Effector memory CD8-positive, alpha-beta T cell (primary cell): ENCODE results near the gene ADAMTSL3.
"Not testable (repeated sequence)": the region's sequence is repeated elsewhere in the genome, so short reads cannot be mapped to it uniquely, and the experiment has no call there.

Experiments used
- ATAC-seq: fragments of 150-1000 bp; cut with Tn5 transposase; replicated peaks from 2 replicates; pipeline ENCODE4 v1.10.0; 2021; ENCODE audit warnings: mild to moderate bottlenecking, moderate library complexity
- DNase-seq, 3 experiments: peaks; one replicate each; pipeline ENCODE4 v3.0.0; 2021
- H3K27ac Mint-ChIP-seq, 2 donors: one replicate each; pipeline ENCODE4 v1.8.0; 2022; ENCODE audit warnings: mild to moderate bottlenecking in 2 of 2, mixed read lengths in 2 of 2, moderate library complexity in 2 of 2
- H3K27me3 Mint-ChIP-seq, 2 donors: one replicate each; pipeline ENCODE4 v1.8.0; 2022; ENCODE audit warnings: mixed read lengths in 2 of 2
- H3K36me3 Mint-ChIP-seq: one replicate; pipeline ENCODE4 v1.8.0; 2022; ENCODE audit warnings: mild to moderate bottlenecking, moderate library complexity, mixed read lengths; ENCODE audit not compliant: insufficient read depth
- H3K4me1 Mint-ChIP-seq, 2 donors: one replicate each; pipeline ENCODE4 v1.8.0; 2022; ENCODE audit warnings: low read depth in 2 of 2, mixed read lengths in 2 of 2
- H3K4me3 Mint-ChIP-seq, 2 donors: one replicate each; pipeline ENCODE4 v1.8.0; 2022; ENCODE audit warnings: mild to moderate bottlenecking in 2 of 2, mixed read lengths in 2 of 2, moderate library complexity in 2 of 2
- H3K9me3 Mint-ChIP-seq, 2 donors: one replicate each; pipeline ENCODE4 v1.8.0; 2022; ENCODE audit warnings: mixed read lengths in 2 of 2

ADAMTSL3 gene

GRCh38 chr15:83757291-83757690 lies 103.4 kb downstream of the ADAMTSL3 start:
- not testable (repeated sequence) for ATAC-seq, H3K4me3 Mint-ChIP-seq, H3K27ac Mint-ChIP-seq, H3K9me3 Mint-ChIP-seq, H3K36me3 Mint-ChIP-seq, DNase-seq, H3K4me1 Mint-ChIP-seq, H3K27me3 Mint-ChIP-seq

- Mint-ChIP-seq H3K4me3 (no peak overlapping the region), H3K4me1 (no peaks in the 10 kb centered on the region), H3K9me3 (peaks cover 2 to 8% of the 10 kb centered on the region in 2 donors), H3K27ac (no peak overlapping the region), H3K36me3 (no peaks in the 10 kb centered on the region), H3K27me3 (peaks cover 0 to 9% of the 10 kb centered on the region in 2 donors)
- ATAC-seq, result no peak
- DNase-seq, result no peak
Measured at GRCh38 chr15:83762367-83762766, 108.4 kb downstream of the ADAMTSL3 start.

DNA sequence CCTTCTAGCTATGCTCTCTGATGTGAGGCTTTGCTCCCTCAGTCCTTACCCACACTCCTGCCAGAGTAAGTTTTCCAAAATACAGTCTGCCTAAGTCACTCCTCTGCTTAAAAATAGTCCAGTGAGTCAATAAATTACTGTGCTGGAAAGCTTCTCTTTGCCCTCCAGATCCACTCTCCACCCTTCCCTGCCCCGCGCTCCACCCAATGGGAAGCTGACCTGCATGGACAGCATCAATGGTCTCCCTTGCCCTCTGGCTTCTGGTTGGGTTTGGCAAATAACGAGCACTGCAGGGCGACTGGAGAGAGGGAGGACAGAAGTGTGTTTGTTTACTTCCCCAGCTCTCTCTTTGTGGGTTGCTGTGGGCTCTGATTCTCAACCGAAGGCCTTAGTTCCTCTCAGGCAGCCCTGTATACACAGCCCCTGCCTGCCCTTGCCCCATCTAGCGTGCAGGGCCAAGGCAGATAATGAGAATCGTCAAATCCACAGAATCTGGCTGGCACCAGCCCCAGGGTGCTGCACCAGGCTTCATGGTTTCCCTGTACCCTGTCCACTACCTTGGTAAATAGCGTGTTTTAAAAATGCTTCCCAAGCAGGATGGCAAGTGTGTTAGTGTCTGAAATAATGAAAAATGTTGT lies 110.4 kb downstream of the ADAMTSL3 start:
- no peaks in the 10 kb centered on the region for H3K36me3 Mint-ChIP-seq
- DNase-seq, result no peak
- no peak for ATAC-seq
- H3K27me3 Mint-ChIP-seq, result peaks cover 0 to 9% of the 10 kb centered on the region in 2 donors
- no peak overlapping the region for H3K27ac Mint-ChIP-seq
- no peaks in the 10 kb centered on the region for H3K9me3 Mint-ChIP-seq
- no peaks in the 10 kb centered on the region for H3K4me1 Mint-ChIP-seq
- H3K4me3 Mint-ChIP-seq, result no peak overlapping the region

DNA sequence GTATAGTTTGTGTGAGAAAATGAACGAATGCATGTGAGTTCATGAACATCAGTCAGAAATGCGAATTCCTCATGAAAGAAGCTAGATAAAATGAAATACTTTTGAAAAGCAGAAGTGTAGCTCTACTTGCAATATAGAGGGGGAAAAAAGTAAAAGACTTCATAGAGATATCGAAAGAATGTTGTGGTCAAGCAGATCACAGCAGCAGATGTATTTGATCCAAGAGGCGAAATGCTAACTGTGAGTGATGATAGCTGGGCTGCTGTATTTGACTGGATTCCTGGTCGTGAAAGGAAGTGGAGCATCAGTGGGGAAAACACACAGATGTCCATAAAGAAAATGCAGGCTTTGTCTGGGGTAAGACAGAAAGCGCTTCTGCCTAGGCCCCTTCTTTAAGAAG lies 112.4 kb downstream of the ADAMTSL3 start:
- H3K36me3 Mint-ChIP-seq, result no peaks in the 10 kb centered on the region

GRCh38 chr15:83767741-83768140 lies 113.8 kb downstream of the ADAMTSL3 start:
- Mint-ChIP-seq H3K36me3 (no peaks in the 10 kb centered on the region), H3K4me1 (no peaks in the 10 kb centered on the region), H3K9me3 (peaks cover 0 to 1% of the 10 kb centered on the region in 2 donors), H3K27me3 (peaks cover 0 to 9% of the 10 kb centered on the region in 2 donors), H3K27ac (no peak overlapping the region), H3K4me3 (no peak overlapping the region)
- no peak for ATAC-seq
- no peak for DNase-seq

More for the DNA sequence above, 112.4 kb downstream of the ADAMTSL3 start:
- ATAC-seq, result no peak
- Mint-ChIP-seq H3K4me1 (no peaks in the 10 kb centered on the region), H3K9me3 (no peaks in the 10 kb centered on the region), H3K27ac (no peak overlapping the region), H3K4me3 (no peak overlapping the region), H3K27me3 (peaks cover 0 to 9% of the 10 kb centered on the region in 2 donors)
- DNase-seq, result no peak

DNA sequence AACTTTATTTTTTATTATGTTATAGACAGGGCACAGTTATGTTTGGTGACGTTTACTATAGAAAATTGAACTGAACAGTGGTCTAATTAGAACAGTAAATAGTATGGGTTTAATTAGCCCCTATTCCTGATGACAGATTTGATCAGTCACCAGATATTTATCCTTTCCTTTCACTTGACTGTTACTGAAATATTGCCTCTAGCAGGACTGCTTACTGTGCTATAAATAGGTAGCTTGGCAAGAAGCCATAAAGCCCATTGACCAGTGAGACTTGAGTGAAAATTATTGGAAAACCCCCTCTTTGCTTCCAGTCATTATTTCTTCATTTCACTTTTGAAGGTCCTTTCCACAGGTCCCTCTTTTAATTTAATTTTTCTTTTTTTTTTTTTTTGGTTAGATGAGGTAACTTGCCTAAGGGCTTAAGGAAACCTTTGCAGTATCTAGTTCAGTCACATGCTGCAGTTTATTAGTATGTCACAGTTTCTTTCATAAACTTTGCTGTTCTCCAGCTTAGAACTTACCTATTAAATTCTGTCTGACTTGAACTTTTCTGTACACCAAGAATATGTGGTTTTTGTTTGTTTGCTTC lies 115.6 kb downstream of the ADAMTSL3 start:
- DNase-seq (no peak), ATAC-seq (no peak)
- Mint-ChIP-seq H3K27me3 (peaks cover 0 to 10% of the 10 kb centered on the region in 2 donors), H3K27ac (no peak overlapping the region), H3K4me1 (no peaks in the 10 kb centered on the region), H3K9me3 (peaks cover 1 to 6% of the 10 kb centered on the region in 2 donors), H3K4me3 (no peak overlapping the region), H3K36me3 (no peaks in the 10 kb centered on the region)

DNA sequence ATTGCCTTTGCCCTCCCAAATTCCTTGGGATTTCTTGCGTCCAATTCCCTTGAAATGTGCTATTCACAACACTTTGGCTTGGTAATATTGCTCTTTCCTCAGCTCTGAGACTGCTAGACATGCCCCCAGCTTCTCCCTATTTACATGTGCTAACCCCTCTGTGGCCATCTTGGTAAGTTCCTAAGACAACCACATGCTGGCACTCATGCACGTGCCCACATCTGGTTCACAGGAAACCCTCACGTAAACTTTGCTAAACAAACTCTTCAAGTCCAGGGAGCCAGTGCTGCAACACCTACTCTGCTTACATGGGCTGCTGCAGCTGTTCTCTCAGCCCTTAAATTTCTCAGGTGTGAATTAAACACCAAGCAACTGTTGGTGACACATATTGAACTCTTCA lies 121.8 kb downstream of the ADAMTSL3 start:
- DNase-seq (no peak), ATAC-seq (no peak)
- no peak overlapping the region for H3K27ac Mint-ChIP-seq
- no peak overlapping the region for H3K4me3 Mint-ChIP-seq
- H3K9me3 Mint-ChIP-seq, result peaks cover 3 to 16% of the 10 kb centered on the region in 2 donors
- peaks cover 0 to 22% of the 10 kb centered on the region in 2 donors for H3K27me3 Mint-ChIP-seq
- H3K36me3 Mint-ChIP-seq, result no peaks in the 10 kb centered on the region
- H3K4me1 Mint-ChIP-seq, result no peaks in the 10 kb centered on the region

GRCh38 chr15:83776986-83777385 lies 123.1 kb downstream of the ADAMTSL3 start:
- Mint-ChIP-seq H3K27ac (no peak overlapping the region), H3K27me3 (peaks cover 0 to 22% of the 10 kb centered on the region in 2 donors), H3K9me3 (peaks cover 3 to 16% of the 10 kb centered on the region in 2 donors), H3K4me1 (no peaks in the 10 kb centered on the region), H3K36me3 (no peaks in the 10 kb centered on the region), H3K4me3 (no peak overlapping the region)
- ATAC-seq (no peak), DNase-seq (no peak)

- Mint-ChIP-seq H3K36me3 (no peaks in the 10 kb centered on the region), H3K27me3 (no peaks in the 10 kb centered on the region), H3K9me3 (peaks cover under 1 to 7% of the 10 kb centered on the region in 2 donors), H3K27ac (no peak overlapping the region), H3K4me3 (no peak overlapping the region), H3K4me1 (no peaks in the 10 kb centered on the region)
- ATAC-seq (no peak), DNase-seq (no peak)
Measured at GRCh38 chr15:83783227-83783626, 129.3 kb downstream of the ADAMTSL3 start.

DNA sequence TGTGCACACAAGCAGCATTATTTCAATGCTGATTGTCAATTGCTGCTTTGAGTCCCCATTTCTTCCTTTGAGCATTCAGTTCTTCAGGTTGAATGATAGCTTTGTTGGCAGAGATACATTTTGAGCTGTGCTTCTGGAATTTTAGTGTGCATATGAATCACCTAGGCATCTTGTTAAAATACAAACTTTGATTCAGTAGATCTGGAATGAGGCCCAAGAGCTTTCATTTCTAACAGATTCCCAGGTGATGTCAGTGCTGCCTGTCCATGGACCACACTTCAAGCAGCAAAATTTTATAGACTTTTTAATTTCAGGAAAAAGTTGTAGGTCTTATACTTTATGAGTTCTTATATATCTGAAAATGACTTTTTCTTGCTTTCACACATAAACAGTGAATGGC lies 131.1 kb downstream of the ADAMTSL3 start:
- ATAC-seq, result no peak
- H3K4me1 Mint-ChIP-seq, result no peaks in the 10 kb centered on the region
- H3K36me3 Mint-ChIP-seq, result no peaks in the 10 kb centered on the region
- no peak for DNase-seq
- no peak overlapping the region for H3K4me3 Mint-ChIP-seq
- H3K27me3 Mint-ChIP-seq, result no peaks in the 10 kb centered on the region
- no peak overlapping the region for H3K27ac Mint-ChIP-seq
- peaks cover 0 to 5% of the 10 kb centered on the region in 2 donors for H3K9me3 Mint-ChIP-seq

DNA sequence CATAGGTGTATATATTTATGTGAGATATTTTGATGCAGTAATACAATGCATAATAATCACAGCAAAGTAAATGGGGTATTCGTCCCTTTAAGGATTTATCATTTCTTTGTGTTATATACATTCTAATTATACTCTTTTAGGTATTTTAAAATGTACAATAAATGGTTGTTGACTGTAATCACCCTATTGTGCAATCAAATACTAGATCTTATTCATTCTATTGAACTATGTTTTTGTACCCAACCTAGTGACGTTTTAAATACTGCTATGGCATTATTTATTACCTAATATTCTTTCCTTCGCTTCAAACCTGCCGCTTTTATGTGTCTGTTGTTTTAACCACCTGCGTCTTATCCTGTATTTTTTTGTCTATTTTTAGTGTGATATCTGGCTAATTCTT lies 132.4 kb downstream of the ADAMTSL3 start:
- ATAC-seq (no peak), DNase-seq (no peak)
- Mint-ChIP-seq H3K4me3 (no peak overlapping the region), H3K36me3 (no peaks in the 10 kb centered on the region), H3K4me1 (no peaks in the 10 kb centered on the region), H3K27ac (no peak overlapping the region), H3K27me3 (no peaks in the 10 kb centered on the region), H3K9me3 (peaks cover 0 to 5% of the 10 kb centered on the region in 2 donors)

DNA sequence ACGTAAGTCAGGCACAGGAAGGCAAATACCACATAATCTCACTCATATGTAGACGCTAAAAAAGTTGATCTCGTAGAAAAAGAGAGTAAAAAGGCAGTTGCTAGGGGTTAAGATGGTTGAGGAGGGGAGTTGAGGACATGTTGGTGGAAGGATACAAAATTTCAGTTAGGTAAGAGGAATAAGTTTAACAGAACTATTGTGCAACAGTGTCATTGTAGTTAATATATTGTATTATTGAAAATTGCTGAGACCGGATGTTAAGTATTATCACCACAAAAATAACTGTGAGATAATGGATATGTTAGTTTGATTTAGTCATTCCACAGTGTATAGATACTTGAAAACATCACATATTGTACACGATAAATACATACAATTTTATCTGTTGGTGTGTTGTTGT lies 139.1 kb downstream of the ADAMTSL3 start:
- no peaks in the 10 kb centered on the region for H3K27me3 Mint-ChIP-seq
- no peaks in the 10 kb centered on the region for H3K4me1 Mint-ChIP-seq
- H3K4me3 Mint-ChIP-seq, result no peak overlapping the region
- ATAC-seq (no peak), DNase-seq (no peak)
- H3K27ac Mint-ChIP-seq, result no peak overlapping the region
- H3K36me3 Mint-ChIP-seq, result no peaks in the 10 kb centered on the region
- H3K9me3 Mint-ChIP-seq, result no peaks in the 10 kb centered on the region

GRCh38 chr15:83794209-83794608 lies 140.3 kb downstream of the ADAMTSL3 start:
- no peak overlapping the region for H3K27ac Mint-ChIP-seq
- H3K9me3 Mint-ChIP-seq, result no peaks in the 10 kb centered on the region
- no peaks in the 10 kb centered on the region for H3K27me3 Mint-ChIP-seq
- DNase-seq, result no peak
- H3K36me3 Mint-ChIP-seq, result no peaks in the 10 kb centered on the region
- no peaks in the 10 kb centered on the region for H3K4me1 Mint-ChIP-seq
- ATAC-seq, result no peak
- no peak overlapping the region for H3K4me3 Mint-ChIP-seq

- no peak for ATAC-seq
- no peak overlapping the region for H3K4me3 Mint-ChIP-seq
- no peaks in the 10 kb centered on the region for H3K9me3 Mint-ChIP-seq
Measured at GRCh38 chr15:83809345-83809744, 155.4 kb downstream of the ADAMTSL3 start.

More at GRCh38 chr15:83809345-83809744, 155.4 kb downstream of the ADAMTSL3 start:
- H3K36me3 Mint-ChIP-seq, result no peaks in the 10 kb centered on the region
- no peak overlapping the region for H3K27ac Mint-ChIP-seq
- DNase-seq, result no peak
- H3K27me3 Mint-ChIP-seq, result no peaks in the 10 kb centered on the region
- no peaks in the 10 kb centered on the region for H3K4me1 Mint-ChIP-seq
